Mucosa of descending colon (tissue), 3 donors: ENCODE measurements around the gene SLCO1B3. TPM values are rescaled to one million over a fixed set of nuclear protein-coding genes. Genes with fewer than 3 reads are reported as not detected.

Source experiments
- ATAC-seq: fragments of 200-7000 bp; cut with Tn5 transposase; one replicate; pipeline ENCODE4 v1.9.1; 2020; ENCODE audit warnings: mild to moderate bottlenecking, moderate library complexity
- DNase-seq, 3 donors: peaks; one replicate each; pipeline ENCODE4 v3.0.0-alpha.2; 2020
- H3K36me3 ChIP-seq: fragments of 200-600 bp; one replicate; pipeline ENCODE4 v1.8.0; 2021; ENCODE audit warnings: low read depth, mild to moderate bottlenecking
- H3K4me1 ChIP-seq: fragments of 200-600 bp; one replicate; pipeline ENCODE4 v1.8.0; 2021; ENCODE audit warnings: low read depth, mild to moderate bottlenecking
- H3K4me3 ChIP-seq: fragments of 200-600 bp; one replicate; pipeline ENCODE4 v1.8.0; 2021; ENCODE audit warnings: mild to moderate bottlenecking
- H3K9me3 ChIP-seq: fragments of 200-600 bp; one replicate; pipeline ENCODE4 v1.8.0; 2021; ENCODE audit warnings: mild to moderate bottlenecking
- CTCF ChIP-seq: fragments of 200-600 bp; IDR thresholded peaks from one replicate; pipeline ENCODE4 v1.8.0; 2022; ENCODE audit warnings: antibody characterized with exemption, mild to moderate bottlenecking
- intact Hi-C, 2 donors: fragments of 100-400 bp; cut with DNase I in 1 of 2; cut with micrococcal nuclease in 1 of 2; formaldehyde crosslinking; loops; one replicate each; pipeline versions ENCODE4 v1.11.0 to v1.11.1; 2022; cut with DNase I, micrococcal nuclease
- total RNA-seq, 3 donors: library from RNA; stranded (reverse); fragmentation: NEBNext Ultra II Directional in 2 of 3; extraction: Animal tissue kit (Norgen Biotek cat#: 25700) in 2 of 3; gene quantifications; one replicate each; pipeline versions ENCODE4 v1.2.1 to v1.2.4, GENCODE V29; 2021 to 2023
- donor health status: DM: no; HTN: no; CAD: no; lungs with moderate emphysema.
- donor health status: DM: no; HTN: no; CAD: no.
- donor health status: DM: no; HTN: yes; CAD: no.

SLCO1B3 gene
- total RNA-seq, 3 donors from 2014 or later, result 0.72 TPM; not detected in 2

DNA sequence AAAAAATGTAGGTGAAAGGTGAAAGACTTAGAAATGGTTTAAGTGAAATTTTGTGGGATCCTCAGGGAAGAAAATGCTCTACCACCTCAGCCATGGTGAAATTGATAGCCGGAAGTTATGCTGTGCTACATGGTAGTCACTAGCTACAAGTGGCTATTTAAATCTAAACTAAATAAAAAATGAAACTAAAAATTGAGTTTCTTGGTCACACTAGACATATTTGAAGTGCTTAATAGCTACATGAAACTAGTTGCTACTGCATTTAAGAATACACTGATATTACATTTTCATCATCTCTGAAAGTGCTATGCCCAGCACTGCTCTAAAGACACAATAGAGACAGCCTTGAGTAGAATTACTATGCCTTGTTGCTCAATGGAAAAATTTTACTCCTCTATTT is 10.3 kb upstream of the SLCO1B3 start:
- Histone ChIP-seq H3K4me3 (no peak overlapping the region), H3K9me3 (no peaks in the 10 kb centered on the region), H3K4me1 (no peaks in the 10 kb centered on the region), H3K36me3 (no peaks in the 10 kb centered on the region)
- no peak for DNase-seq
- no peak for ATAC-seq
- intact Hi-C loops, result no loop called here
- TF ChIP-seq CTCF, result no peak

DNA sequence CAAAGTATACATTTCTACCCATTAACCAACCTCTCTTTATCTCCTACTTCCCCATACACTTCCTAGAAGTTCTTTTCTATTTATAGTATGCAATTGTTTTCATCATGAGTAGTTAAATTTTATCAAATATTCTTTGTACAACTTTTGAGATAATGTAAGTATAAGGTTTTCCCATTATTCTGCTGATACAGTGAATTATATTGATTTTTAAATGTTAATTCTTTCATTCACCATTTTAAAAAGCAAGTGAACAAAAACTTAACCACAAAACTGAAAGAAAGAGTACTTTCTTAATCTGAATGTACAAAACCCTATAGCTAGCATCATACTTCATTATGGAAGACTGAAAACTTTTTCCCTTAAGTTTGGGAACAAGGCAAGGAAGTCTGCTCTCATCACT is 9.5 kb upstream of the SLCO1B3 start:
- DNase-seq, result no peak

DNA sequence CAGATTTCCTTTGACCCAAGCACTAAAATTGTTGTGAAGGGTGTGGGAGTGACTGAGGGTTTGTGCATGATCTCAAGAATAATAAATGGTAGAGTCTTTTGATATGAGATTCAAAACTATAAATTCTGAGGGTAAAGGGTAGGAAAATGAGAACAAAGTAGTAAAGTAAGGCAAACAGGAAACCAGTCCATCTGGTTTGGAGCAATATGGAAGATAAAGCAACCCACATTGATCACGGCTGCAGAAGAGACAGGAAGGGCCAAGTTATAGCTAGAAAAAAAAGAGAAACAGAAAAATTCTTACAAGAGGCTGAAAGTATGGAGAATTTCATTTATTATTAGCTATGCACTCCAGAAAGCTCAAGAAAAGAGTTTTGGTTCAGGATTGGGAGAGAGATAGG is 4.6 kb upstream of the SLCO1B3 start:
- H3K4me3 ChIP-seq, result no peak overlapping the region
- H3K4me1 ChIP-seq, result no peaks in the 10 kb centered on the region
- H3K9me3 ChIP-seq, result no peaks in the 10 kb centered on the region
- H3K36me3 ChIP-seq, result no peaks in the 10 kb centered on the region
- DNase-seq, result no peak
- intact Hi-C loops, result no loop called here
- TF ChIP-seq CTCF, result no peak
- ATAC-seq, result no peak

More for the DNA sequence above, 9.5 kb upstream of the SLCO1B3 start:
- H3K4me3 ChIP-seq, result no peak overlapping the region
- no peak for TF ChIP-seq CTCF
- intact Hi-C loops, result no loop called here
- ATAC-seq, result no peak
- H3K9me3 ChIP-seq, result no peaks in the 10 kb centered on the region
- no peaks in the 10 kb centered on the region for H3K4me1 ChIP-seq
- no peaks in the 10 kb centered on the region for H3K36me3 ChIP-seq

GRCh38 chr12:20807192-20808080 is 3.1 kb upstream of the SLCO1B3 start:
- no peak overlapping the region for H3K4me3 ChIP-seq
- DNase-seq (no peak), ATAC-seq (no peak)
- no peaks in the 10 kb centered on the region for H3K4me1 ChIP-seq
- H3K9me3 ChIP-seq, result no peaks in the 10 kb centered on the region
- TF ChIP-seq CTCF, result no peak
- H3K36me3 ChIP-seq, result no peaks in the 10 kb centered on the region
- intact Hi-C loops, result no loop called here

- intact Hi-C loops, result no loop called here
- ATAC-seq (no peak), DNase-seq (no peak)
- Histone ChIP-seq H3K9me3 (no peaks in the 10 kb centered on the region), H3K4me3 (no peak overlapping the region), H3K36me3 (no peaks in the 10 kb centered on the region), H3K4me1 (no peaks in the 10 kb centered on the region)
- no peak for TF ChIP-seq CTCF
These were observed 2.0 kb upstream of the SLCO1B3 start for GRCh38 chr12:20808521-20808920.
